Stimulated activated CD4-positive, alpha-beta T cell treated with anti-CD3 and anti-CD28 coated beads, TNF-alpha, amount 100 ng/mL, for 1 hour (primary cell): ENCODE data around the gene DMGDH.

Experiments used
- DNase-seq, 3 donors: peaks; one replicate each; pipeline ENCODE4 v3.0.0-alpha.2; 2020; ENCODE audit warnings: low read depth in 3 of 3, low spot score in 1 of 3

Gene DMGDH

DNA sequence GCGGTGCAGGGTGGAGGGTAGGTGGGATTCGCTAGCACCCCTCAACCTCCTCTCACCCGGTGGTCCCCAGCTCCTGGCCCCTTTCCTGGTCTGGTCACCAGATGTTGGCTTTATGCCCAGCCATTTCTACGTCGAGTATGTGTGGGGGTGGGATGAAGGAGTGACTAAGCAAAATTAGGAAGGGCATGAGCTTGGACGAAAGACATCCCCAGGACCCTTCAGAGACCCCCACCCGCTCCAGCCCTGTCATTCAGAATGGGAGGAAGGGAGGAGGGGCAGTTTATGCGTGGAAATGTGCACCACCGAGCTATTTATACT lies 835 bp upstream of the DMGDH start:
- no peak for DNase-seq

DNA sequence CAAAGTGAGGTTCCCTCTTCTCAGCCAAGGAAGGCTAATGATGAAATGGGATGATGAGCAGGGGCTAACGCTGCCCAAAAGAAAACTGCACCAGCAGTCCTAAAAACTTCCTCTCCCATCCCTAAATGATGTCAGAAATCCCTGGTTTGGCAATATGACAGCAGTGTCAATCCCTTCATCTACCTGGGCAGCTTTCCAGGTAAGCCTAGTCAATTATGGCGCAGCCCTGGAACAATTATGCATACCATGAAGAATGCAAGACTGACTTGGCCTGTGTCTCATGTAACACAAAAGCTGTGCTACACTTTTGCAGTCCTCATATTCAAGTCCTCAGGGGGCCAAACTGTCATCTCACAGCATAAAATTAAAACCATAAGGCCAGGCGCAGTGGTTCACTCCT lies 7.0 kb downstream of the DMGDH start:
- no peak for DNase-seq

- no peak for DNase-seq
Measured at GRCh38 chr5:79059674-79060073, 9.8 kb downstream of the DMGDH start.

GRCh38 chr5:79056847-79057246 lies 12.6 kb downstream of the DMGDH start:
- no peak for DNase-seq

GRCh38 chr5:79055017-79055416 lies 14.5 kb downstream of the DMGDH start:
- no peak for DNase-seq

- no peak for DNase-seq
Measured at GRCh38 chr5:79053321-79053720, 16.2 kb downstream of the DMGDH start.

- DNase-seq = no peak
Measured at GRCh38 chr5:79050498-79050897, 19.0 kb downstream of the DMGDH start.

DNA sequence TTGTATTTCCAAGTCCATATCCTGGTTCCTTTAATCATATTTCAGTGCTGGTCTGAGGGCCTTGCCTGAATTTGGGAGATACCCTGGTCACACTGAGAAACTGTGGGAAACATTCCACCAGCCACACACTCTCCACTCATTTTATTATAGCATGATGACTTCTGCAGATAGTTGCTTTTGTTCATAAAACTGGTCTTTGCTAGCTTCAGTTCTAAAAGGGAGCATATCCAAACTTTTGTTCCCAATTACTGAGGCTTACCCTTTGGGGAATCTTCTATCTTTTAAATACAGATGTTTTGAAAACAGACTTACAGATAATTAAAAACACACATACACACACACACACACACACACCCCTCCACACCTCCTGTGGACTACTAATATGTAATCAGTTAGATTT lies 21.0 kb downstream of the DMGDH start:
- DNase-seq = no peak

DNA sequence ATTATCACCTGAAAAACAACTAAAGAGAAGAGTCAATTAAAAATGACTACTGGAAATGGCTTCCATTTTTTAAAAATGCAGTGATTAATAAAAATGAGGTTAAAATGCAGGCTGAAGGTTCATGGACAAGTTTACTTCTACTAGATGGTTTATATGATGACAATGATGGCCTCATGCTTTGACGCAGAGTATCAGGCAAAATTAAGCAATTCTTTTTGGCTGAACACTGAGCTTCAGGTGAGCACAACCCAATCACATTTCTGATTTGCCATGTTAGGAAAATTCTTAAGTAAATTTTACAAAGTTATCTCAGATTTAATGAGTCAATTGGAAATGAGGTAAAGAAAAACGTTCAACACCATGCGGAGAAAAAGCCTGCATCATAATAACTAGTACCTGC lies 22.3 kb downstream of the DMGDH start:
- DNase-seq = no peak

GRCh38 chr5:79042188-79042587 lies 27.3 kb downstream of the DMGDH start:
- no peak for DNase-seq

- DNase-seq = no peak
Measured at GRCh38 chr5:79036769-79037168, 32.7 kb downstream of the DMGDH start.

DNA sequence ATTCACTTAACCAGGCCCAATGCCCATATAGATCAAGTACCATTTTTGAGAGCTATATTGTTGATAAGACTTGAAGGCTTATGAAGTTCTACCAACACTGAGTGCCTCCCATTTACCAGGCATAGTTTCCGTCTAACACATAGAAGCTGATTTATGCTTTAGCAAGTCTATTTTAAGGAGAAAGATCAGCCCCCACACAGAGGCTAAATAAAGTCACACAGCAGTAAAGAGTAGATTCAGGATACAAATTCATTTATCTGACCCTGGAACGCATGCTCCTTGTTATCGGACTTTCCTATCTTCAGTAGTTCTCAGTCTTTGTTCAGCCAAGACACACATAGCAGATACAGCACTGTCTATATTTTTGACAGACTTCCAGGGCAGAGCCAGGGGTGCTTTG lies 34.2 kb downstream of the DMGDH start:
- no peak for DNase-seq

DNA sequence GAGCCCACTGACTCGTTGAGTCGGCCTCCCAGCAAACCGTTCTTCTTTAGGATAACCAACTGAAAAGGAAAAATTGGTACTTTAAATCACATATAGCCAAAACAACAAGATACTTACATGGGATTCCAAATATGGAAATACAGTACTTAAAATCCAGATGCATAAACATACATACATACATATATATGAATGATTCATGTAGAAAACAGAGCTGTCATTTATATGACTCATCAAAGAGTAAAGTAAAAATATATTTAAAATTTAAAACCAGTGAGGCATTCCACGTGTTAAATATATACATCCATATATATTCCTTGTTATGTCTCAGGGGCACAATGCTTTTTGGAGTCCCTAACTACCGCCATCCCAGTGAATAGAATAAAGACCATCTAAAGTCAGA lies 36.7 kb downstream of the DMGDH start:
- DNase-seq = no peak

GRCh38 chr5:79032031-79032695 lies 37.3 kb downstream of the DMGDH start:
- DNase-seq = no peak

DNA sequence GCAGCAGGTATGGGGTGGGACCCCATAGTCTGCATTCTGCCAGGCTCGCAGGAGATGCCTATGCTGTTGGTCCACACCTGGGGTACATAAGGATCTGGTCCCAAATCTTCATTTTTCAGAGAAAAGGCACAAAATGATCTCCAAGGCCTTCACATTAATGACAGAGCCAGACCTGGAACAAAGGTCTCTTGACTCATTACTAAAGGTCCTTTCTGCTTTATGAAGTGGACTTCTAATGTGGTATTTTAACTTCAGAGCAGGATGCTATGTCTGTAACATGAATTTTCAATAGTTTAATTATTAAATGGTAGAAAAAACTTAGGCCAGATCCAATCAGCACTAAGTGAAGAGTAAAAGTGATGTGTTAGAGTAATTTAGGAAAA lies 38.0 kb downstream of the DMGDH start:
- DNase-seq = no peak

DNA sequence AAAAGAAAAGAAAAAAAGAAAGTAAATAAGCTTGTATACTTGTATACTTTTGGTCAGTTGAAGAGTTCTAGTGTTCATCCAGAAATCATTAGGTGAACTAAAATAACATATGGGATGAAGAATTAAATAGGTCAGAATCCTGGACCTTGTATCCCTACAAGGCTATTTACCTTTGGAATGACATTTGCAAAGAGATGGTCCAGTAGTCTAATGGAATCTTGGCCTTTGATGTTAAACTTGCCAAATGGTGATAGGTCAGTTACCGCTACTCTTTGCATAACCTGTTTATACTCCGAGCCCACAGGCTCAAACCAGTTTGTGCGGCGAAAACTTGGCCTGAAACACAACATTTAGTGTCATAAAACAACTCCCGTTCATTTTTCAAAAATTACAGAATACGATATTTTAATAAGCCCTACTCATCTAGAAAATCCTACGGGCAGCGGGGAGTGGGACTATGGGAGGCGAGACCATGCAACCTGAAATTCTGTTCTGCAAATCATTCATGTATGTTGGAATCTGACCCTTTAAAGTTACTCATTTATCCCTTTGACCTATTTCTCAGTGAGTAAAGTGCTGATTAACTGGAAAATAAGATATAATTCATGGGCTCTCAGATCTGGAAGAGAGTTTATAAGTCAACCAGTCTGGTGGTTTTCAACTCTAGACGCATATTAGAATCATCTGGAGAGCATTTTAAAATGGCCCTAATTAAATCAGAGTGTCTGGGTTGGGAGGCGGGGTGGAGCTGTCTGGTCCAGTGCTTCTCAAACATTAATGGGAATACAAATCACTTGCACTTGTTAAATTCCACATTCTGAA lies 38.6 kb downstream of the DMGDH start:
- DNase-seq = no peak

GRCh38 chr5:79025054-79025472 lies 44.4 kb downstream of the DMGDH start:
- peak; percentile 4 to 38 (median 9) for DNase-seq

GRCh38 chr5:79023947-79024346 lies 45.5 kb downstream of the DMGDH start:
- DNase-seq = no peak

DNA sequence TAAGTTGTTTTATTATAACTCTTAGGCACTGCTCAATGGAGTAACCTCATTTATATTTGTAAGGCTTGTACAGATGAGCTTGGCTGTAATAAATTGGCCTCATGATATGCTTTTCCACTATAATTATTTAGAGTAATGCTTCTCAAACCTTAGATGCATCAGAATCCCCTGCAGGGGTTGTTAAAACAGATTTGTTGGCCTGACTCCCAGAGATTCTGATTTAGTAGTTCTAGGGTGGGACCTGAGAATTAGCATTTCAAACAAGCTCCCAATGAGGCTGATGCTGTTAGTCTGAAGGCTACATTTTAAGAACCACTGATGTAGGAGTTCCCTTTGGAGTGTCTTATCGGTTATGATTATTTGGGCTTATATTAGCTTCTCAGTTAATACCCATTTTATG lies 46.1 kb downstream of the DMGDH start:
- DNase-seq = no peak

GRCh38 chr5:79022771-79023170 lies 46.7 kb downstream of the DMGDH start:
- no peak for DNase-seq

DNA sequence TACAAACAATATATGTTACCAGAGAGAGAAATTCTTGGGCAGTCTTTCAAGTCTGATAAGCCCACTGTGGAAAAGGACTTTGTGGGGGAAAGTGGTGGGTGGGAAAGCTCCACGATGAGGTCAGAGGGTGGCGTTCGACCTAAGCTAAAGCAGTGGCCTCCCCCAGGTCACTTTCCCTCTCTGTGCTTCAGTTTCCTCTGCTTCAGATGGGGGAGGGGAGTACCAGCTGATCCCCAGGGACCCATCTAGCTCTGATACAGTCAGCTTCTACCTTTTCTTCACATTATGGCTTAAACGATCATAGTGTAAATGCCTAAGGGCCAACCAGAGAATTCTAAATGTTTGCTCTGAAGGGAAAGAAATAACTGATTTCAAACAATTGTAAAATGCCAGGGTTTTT lies 47.7 kb downstream of the DMGDH start:
- no peak for DNase-seq

DNA sequence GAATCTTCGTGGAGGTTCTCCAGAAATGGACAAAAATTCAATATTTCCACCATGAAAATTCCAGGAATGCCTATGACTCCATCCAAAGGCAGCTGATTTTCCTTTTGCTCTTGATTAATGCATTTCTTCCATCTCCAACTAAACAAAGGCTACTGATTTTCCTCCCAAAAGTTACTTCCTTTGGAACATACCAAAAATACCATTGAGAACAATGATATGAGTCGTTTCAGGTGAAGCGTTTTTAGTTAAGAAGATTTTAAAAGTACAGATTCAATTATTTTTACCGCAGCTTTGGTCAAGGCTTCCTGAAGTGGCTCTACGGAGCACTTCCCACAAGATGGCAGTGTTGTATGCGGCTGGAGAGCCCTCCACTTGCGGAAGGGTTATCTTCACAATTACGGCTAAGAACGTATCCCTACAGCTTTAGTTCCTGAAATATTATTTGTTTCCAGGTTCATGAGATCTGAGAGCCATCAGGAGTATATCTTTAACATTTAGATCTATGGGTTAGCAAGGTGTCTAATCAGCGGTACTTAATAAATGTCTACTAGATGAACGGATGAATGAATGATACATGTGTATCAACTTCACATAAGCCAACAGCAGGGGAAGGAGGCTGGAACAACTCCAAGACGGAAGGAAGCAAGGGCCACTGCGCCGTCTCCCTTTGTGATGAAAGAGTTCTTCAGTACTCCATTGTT lies 48.5 kb downstream of the DMGDH start:
- peak in 1 of 3 donors; percentile 16 for DNase-seq
